Fibroblast of mammary gland (primary cell): ENCODE data around the gene SUSD1.

Source experiments
- DNase-seq: peaks from one replicate; pipeline ENCODE4 v3.0.0-alpha.2; 2010; ENCODE audit warnings: low read depth
- H3K4me3 ChIP-seq: 2 replicates; pipeline ENCODE4 v1.5.1; 2011; ENCODE audit warnings: low read depth, mild to moderate bottlenecking, low read length, moderate library complexity; ENCODE audit not compliant: control insufficient read depth
- TF ChIP-seq, protein P1 (sequence below): conservative IDR thresholded peaks from 2 replicates; pipeline ENCODE4 v1.5.1; 2011; ENCODE audit warnings: low read depth, low read length, inconsistent platforms; ENCODE audit not compliant: control insufficient read depth, insufficient read depth

The SUSD1 gene

DNA sequence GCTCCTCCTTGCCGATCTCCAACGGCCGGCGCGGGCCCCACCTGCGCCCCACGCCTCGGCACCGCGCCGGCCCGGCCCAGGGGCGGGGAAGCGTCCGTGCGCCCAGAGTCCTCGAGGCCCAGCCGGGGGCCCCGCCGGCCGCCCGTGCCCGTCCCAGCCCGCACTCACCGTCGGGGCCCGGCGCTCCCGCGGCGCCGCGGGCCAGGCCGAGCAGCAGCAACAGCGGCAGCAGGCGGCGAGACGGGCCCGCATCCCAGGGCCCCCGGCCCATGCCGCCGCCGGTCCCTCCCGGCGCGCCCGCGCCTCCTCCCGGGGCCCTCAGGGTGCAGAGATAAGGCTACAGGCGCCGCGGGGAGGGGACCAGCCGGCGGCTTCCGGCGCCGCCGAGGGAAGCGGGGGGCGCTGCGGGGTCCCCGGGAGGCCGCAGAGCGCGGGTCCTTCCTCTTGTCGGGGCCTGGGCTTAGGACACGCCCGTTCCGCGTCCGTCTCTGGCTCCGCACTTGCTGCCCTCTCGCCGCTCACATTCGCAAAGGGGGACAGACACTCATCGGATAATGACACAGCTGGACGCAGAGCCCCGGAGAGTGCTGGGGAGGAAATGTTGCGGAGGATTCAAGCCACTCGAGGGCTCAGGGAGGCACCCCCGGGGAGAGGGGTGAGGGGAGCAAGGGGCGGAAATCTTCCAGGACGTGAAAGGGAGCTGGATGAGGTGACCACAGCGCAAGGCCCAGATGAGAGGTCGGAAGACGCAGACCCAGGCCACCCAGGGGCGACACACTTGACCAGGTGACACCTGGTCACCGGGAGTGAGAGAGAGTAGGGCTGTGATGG is at the start of gene SUSD1:
TSS of gene SUSD1 (minus strand) at position 333 of the 831 bp plus-strand sequence. CDS start at position 271, 62 bp downstream.
- H3K4me3 ChIP-seq: peak within 1 kb of the TSS; percentile 51
- DNase-seq: no peak
- TF ChIP-seq, protein P1, sequence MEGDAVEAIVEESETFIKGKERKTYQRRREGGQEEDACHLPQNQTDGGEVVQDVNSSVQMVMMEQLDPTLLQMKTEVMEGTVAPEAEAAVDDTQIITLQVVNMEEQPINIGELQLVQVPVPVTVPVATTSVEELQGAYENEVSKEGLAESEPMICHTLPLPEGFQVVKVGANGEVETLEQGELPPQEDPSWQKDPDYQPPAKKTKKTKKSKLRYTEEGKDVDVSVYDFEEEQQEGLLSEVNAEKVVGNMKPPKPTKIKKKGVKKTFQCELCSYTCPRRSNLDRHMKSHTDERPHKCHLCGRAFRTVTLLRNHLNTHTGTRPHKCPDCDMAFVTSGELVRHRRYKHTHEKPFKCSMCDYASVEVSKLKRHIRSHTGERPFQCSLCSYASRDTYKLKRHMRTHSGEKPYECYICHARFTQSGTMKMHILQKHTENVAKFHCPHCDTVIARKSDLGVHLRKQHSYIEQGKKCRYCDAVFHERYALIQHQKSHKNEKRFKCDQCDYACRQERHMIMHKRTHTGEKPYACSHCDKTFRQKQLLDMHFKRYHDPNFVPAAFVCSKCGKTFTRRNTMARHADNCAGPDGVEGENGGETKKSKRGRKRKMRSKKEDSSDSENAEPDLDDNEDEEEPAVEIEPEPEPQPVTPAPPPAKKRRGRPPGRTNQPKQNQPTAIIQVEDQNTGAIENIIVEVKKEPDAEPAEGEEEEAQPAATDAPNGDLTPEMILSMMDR: no peak

DNA sequence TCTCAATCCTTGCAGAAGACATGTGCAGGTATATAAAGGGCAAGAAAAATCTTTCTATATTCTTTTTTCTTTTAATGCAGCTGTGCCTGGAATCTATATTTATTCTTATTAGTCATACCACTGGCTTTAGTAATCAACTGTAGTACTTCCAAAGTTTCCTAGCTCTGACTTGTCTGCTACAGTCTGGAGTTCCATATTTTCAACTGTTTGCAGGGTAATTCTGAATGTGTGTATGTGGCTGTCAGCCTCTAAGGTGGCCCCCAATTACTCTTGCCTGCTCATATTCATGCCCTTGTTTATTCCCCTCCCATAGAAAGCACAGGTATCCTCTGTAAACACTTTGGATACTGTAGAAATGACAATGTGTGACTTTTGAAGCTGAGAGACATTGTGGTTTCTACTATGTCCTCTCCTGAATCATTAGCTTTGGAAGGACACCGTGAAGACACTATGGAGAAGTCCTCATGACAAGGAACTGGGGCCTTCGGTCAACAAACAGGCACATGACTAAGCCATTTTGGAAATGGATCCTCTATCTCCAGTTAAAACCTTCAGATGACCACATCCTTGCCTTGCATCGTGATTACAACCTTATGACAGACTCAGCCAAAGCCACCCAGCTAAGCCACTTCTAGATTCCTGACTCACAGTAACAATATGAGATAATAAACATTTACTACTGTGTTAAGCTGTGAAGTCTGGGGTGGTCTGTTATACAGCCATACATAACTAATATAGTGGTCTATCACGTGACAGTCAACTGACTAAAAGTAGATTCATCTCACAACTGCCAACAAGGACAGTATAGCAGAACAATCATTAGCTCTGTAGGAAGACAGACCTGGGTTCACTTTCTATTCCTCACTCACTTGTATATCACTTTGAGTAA is 49.5 kb upstream of the SUSD1 start:
- DNase-seq: peak; percentile 82
- TF ChIP-seq, protein P1: no peak
- no peak overlapping the region for H3K4me3 ChIP-seq

DNA sequence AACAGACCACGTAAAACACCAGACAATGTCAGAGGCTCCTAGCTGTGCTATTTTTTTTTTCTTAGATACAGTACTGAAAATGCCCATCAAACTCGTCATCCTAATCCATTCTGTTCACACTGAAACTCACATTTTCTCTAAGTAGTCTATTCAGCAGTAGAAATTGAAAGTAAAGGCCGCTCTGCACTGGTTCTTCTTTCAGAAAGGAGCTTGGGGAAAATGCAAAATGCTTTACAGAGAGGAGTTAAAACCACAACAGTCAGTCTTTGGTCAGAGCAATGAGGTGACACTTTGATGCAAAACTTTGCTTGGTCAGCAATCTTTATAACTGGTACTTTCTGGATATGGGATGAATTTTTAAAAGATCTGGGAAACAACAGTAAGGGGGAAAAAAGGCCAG is 43.8 kb upstream of the SUSD1 start:
- DNase-seq: no peak
- no peak overlapping the region for H3K4me3 ChIP-seq
- TF ChIP-seq, protein P1: no peak

DNA sequence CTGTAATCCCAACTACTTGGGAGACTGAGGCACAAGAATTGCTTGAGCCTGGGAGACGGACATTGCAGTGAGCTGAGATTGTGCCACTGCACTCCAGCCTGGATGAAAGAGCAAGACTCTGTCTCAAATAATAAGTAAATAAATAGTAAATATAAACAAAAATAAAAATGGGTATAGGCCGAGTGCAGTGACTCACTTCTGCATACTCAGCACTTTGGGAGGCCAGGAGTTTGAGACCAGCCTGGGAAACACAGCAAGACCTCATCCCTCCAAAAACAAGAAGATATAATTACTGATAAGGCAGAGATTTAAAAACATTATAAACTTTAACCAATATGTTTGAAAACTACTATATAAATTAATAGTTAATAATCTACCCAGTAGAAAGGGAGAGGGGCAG is 37.8 kb upstream of the SUSD1 start:
- DNase-seq: no peak

DNA sequence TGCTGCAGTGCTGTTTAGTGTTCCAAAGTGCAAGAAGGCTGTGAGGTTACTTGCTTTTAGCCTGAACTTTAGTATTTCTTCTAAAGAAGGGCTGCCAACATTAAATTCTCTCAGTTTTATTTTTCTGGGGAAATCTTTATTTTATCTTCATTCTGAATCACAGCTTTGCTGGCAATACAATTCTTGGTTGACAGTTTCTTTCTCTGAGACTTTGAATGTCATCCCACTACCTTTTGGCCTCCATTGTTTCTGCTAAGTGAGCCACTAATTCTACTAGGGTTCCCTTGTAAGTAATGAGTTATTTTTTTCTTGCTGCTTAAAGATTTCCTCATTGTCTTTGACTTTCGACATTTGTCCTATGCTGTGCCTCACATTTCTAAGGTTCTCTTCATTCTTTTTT is 32.4 kb upstream of the SUSD1 start:
- TF ChIP-seq, protein P1: no peak
- DNase-seq: no peak
- no peak overlapping the region for H3K4me3 ChIP-seq

More for the DNA sequence above, 37.8 kb upstream of the SUSD1 start:
- TF ChIP-seq, protein P1: no peak
- H3K4me3 ChIP-seq: no peak overlapping the region

DNA sequence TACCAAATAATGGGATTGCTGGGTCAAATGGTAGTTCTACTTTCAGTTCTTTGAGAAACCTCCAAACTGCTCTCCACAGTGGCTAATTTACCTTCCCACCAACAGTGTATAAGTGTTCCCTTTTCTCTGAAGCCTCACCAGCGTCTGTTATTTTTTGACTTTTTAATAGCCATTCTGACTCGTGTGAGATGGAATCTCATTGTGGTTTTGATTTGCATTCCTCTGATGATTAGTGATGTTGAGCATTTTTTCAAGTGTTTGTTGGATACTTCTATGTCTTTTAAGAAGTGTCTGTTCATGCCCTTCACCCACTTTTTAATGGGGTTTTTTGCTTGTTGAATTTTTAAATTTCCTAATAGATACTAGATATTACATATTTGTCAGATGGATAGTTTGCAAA is 28.4 kb upstream of the SUSD1 start:
- no peak overlapping the region for H3K4me3 ChIP-seq
- peak; percentile 49 for DNase-seq
- TF ChIP-seq, protein P1: no peak
